Activated CD4-positive, alpha-beta T cell treated with anti-CD3 and anti-CD28 coated beads, Interleukin-2, amount 10 ng/mL, durations not matched to agents 7 days and 5 days (primary cell): Measurements from ENCODE around the gene JAGN1. TPM values are rescaled to one million over a fixed set of nuclear protein-coding genes. Genes with fewer than 3 reads are reported as not detected.
"Not testable (repeated sequence)": the region's sequence is repeated elsewhere in the genome, so short reads cannot be mapped to it uniquely, and the experiment has no call there.

Experiments
- CTCF ChIA-PET: fragments of 350-600 bp; sonication (Branson Sonifier 250); formaldehyde crosslinking; loops from one replicate; lab custom pipeline; 2021; ENCODE audit warnings: antibody characterized with exemption; lab: Charles Lee
- POLR2A ChIA-PET: fragments of 350-600 bp; sonication (Branson Sonifier 250); formaldehyde crosslinking; loops from one replicate; lab custom pipeline; 2021; ENCODE audit warnings: antibody characterized with exemption; lab: Charles Lee
- DNase-seq: peaks from one replicate; pipeline ENCODE4 v3.0.0-alpha.2; 2020
- H3K27ac Mint-ChIP-seq: one replicate; pipeline ENCODE4 v1.8.0; 2021; ENCODE audit warnings: mild to moderate bottlenecking, moderate library complexity, mixed read lengths
- H3K27me3 Mint-ChIP-seq: one replicate; pipeline ENCODE4 v1.8.0; 2021; ENCODE audit warnings: mixed read lengths
- H3K36me3 Mint-ChIP-seq: one replicate; pipeline ENCODE4 v1.8.0; 2021; ENCODE audit warnings: low read depth, mixed read lengths
- H3K4me1 Mint-ChIP-seq: one replicate; pipeline ENCODE4 v1.8.0; 2021; ENCODE audit warnings: mixed read lengths
- H3K4me3 Mint-ChIP-seq: one replicate; pipeline ENCODE4 v1.8.0; 2021; ENCODE audit warnings: mild to moderate bottlenecking, moderate library complexity, mixed read lengths
- H3K9me3 Mint-ChIP-seq: one replicate; pipeline ENCODE4 v1.8.0; 2021; ENCODE audit warnings: mixed read lengths
- total RNA-seq, 2 experiments: library from RNA; stranded (reverse); gene quantifications; one replicate each; pipeline ENCODE4 v1.2.3, GENCODE V29; 2021

The JAGN1 gene
- total RNA-seq, 2 experiments from 2014 or later: 29.6 to 30.6 TPM

- CTCF ChIA-PET, DNase-seq, H3K27ac Mint-ChIP-seq, H3K4me3 Mint-ChIP-seq, H3K36me3 Mint-ChIP-seq, H3K27me3 Mint-ChIP-seq, POLR2A ChIA-PET, H3K9me3 Mint-ChIP-seq, H3K4me1 Mint-ChIP-seq: not testable (repeated sequence)
These were observed 18.3 kb upstream of the JAGN1 start for GRCh38 chr3:9872067-9872466.

DNA sequence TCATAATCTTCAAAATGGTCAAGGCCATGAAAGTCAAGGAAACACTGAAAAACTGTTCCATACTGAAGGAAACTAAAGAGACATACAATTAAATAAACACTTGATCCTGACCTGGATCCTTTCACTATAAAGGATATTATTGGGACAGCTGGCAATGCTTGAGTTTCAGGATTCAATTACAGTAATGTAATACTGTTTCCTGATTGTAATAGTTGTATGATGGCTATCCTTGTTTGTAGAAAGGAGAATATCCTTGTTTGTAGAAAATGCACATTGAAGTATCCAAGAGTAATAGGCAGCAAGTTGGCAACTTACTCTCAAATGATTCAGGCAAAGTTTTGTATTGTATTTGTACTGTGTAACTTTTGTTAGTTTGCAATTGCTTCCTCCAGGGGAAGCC is 15.0 kb upstream of the JAGN1 start:
- Mint-ChIP-seq H3K27me3 (peaks cover 4% of the 10 kb centered on the region), H3K27ac (no peak overlapping the region), H3K4me1 (no peaks in the 10 kb centered on the region), H3K36me3 (no peaks in the 10 kb centered on the region), H3K4me3 (no peak overlapping the region), H3K9me3 (no peaks in the 10 kb centered on the region)
- DNase-seq: no peak
- ChIA-PET CTCF (interaction anchor here (1.2 kb wide), 1 partner anchor 27 kb away, joined by 3 read pairs; the partner anchor contains the start of gene IL17RE), POLR2A (no interaction called here)

GRCh38 chr3:9876255-9876654 is 14.2 kb upstream of the JAGN1 start:
- CTCF ChIA-PET, POLR2A ChIA-PET: not testable (repeated sequence)

GRCh38 chr3:9876991-9877390 is 13.4 kb upstream of the JAGN1 start:
- CTCF ChIA-PET: no interaction called here
- no peaks in the 10 kb centered on the region for H3K36me3 Mint-ChIP-seq
- no peak overlapping the region for H3K27ac Mint-ChIP-seq
- POLR2A ChIA-PET: no interaction called here
- peaks cover 4% of the 10 kb centered on the region for H3K27me3 Mint-ChIP-seq
- DNase-seq: no peak
- H3K9me3 Mint-ChIP-seq: no peaks in the 10 kb centered on the region
- no peaks in the 10 kb centered on the region for H3K4me1 Mint-ChIP-seq
- no peak overlapping the region for H3K4me3 Mint-ChIP-seq

More at GRCh38 chr3:9876255-9876654, 14.2 kb upstream of the JAGN1 start:
- not testable (repeated sequence) for H3K4me3 Mint-ChIP-seq, H3K27ac Mint-ChIP-seq, H3K36me3 Mint-ChIP-seq, H3K4me1 Mint-ChIP-seq, H3K9me3 Mint-ChIP-seq, H3K27me3 Mint-ChIP-seq, DNase-seq

DNA sequence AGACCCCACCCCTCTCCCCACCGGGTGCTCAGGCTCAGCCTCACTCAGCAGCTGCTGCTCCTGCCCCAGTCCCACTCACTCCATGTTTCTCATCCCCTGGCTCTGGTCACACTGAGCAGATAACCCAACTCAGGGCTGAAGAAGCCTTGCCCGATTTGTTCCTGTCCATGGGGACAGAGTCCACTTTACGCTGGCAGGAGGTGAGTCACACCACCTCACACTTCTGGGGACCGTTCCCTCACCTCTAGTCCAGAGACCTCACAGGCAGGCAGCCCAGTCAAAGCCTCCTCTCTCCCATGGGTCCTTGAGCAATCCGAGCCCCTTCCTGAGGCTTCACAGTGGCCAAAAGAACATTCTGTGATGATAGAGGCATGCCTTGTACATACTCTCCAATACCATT is 11.7 kb upstream of the JAGN1 start:
- H3K36me3 Mint-ChIP-seq: no peaks in the 10 kb centered on the region
- no peak overlapping the region for H3K4me3 Mint-ChIP-seq
- H3K27ac Mint-ChIP-seq: no peak overlapping the region
- ChIA-PET CTCF (interaction anchor here (0.7 to 0.8 kb wide), 2 partner anchors 12 to 23 kb away, joined by 3 read pairs; no protein-coding TSS in a partner anchor), POLR2A (no interaction called here)
- H3K4me1 Mint-ChIP-seq: no peaks in the 10 kb centered on the region
- DNase-seq: no peak
- no peaks in the 10 kb centered on the region for H3K9me3 Mint-ChIP-seq
- peaks cover 4% of the 10 kb centered on the region for H3K27me3 Mint-ChIP-seq

GRCh38 chr3:9879830-9880549 is 10.4 kb upstream of the JAGN1 start, which contains the start of gene CIDEC:
TSS of gene CIDEC (minus strand) at chr3:9880253. CDS start at chr3:9878486, 1,767 bp downstream.
- Mint-ChIP-seq H3K4me3 (no peak within 1 kb of the TSS), H3K36me3 (no peaks in the 10 kb centered on the region), H3K4me1 (no peaks in the 10 kb centered on the region), H3K9me3 (no peaks in the 10 kb centered on the region), H3K27me3 (peaks cover 6% of the 10 kb centered on the region), H3K27ac (no peak within 1 kb of the TSS)
- ChIA-PET CTCF (interaction anchor here (0.8 kb wide), 1 partner anchor 9 kb away, joined by 3 read pairs; no protein-coding TSS in a partner anchor), POLR2A (interaction anchor here (0.7 kb wide), 1 partner anchor 22 kb away, joined by 3 read pairs; no protein-coding TSS in a partner anchor)
- no peak for DNase-seq

DNA sequence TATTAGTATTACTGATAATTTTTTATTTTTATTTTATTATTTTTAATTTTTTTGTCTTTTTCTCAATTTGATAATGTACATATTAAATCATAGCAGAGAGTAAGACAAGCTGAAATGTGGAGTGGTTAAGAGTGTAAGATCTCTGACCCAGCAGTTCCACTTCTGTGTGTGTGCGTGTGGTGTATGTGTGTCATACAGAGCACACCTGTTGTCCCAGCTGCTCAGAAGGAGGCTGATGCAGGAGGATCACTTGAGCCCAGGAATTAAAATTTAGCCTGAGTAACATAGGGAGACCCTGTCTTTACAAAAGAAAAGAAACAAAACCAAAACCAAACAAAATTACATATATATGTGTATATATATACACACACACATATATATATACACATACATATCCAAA is 9.0 kb upstream of the JAGN1 start:
- H3K36me3 Mint-ChIP-seq: no peaks in the 10 kb centered on the region
- H3K4me1 Mint-ChIP-seq: no peaks in the 10 kb centered on the region
- H3K9me3 Mint-ChIP-seq: no peaks in the 10 kb centered on the region
- H3K27ac Mint-ChIP-seq: no peak overlapping the region
- no peak for DNase-seq
- H3K27me3 Mint-ChIP-seq: peaks cover 6% of the 10 kb centered on the region
- ChIA-PET POLR2A (no interaction called here), CTCF (no interaction called here)
- H3K4me3 Mint-ChIP-seq: no peak overlapping the region

- H3K27ac Mint-ChIP-seq: no peak overlapping the region
- H3K36me3 Mint-ChIP-seq: no peaks in the 10 kb centered on the region
- POLR2A ChIA-PET: no interaction called here
- H3K4me1 Mint-ChIP-seq: peaks cover under 1% of the 10 kb centered on the region
- no peak overlapping the region for H3K4me3 Mint-ChIP-seq
- no peaks in the 10 kb centered on the region for H3K9me3 Mint-ChIP-seq
- CTCF ChIA-PET: interaction anchor here (0.6 to 1.4 kb wide), 6 partner anchors 10 to 48 kb away, joined by 3 read pairs; partner anchors contain the start of gene IL17RE
- peaks cover 2% of the 10 kb centered on the region for H3K27me3 Mint-ChIP-seq
- no peak for DNase-seq
These were observed 6.5 kb upstream of the JAGN1 start for GRCh38 chr3:9883706-9884554.

DNA sequence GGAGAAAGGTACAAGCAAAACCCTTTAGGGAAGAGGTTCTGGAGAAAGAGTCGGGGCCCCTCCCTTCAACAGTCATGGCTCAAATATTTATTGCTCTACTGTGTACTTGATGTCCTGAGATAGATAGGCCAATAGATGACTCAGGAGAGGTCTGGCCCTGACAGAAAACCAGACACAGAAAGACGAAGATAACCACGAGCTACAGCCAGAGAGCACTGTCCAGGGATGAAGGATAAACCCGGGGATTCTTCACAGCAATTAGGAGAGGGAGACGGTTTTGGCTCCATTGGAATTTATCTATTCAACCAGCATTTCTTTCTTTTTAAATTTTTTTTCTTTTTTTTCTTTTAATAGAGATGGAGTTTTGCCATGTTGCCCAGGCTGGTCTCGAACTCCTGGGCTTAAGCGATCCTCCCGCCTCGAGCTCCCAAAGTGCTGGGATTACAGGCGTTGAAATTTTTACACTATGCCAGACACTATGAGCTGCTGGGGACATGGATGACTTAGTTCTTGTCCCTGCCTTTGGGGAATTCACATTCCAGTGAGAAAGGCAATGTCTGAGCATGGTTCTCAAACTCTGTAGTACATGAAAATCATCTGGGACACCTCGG is 5.8 kb upstream of the JAGN1 start:
- ChIA-PET CTCF (interaction anchor here (0.6 to 1.4 kb wide), 4 partner anchors 10 to 310 kb away, joined by 3 read pairs; no protein-coding TSS in a partner anchor), POLR2A (no interaction called here)
- DNase-seq: no peak
- Mint-ChIP-seq H3K9me3 (no peaks in the 10 kb centered on the region), H3K36me3 (no peaks in the 10 kb centered on the region), H3K27me3 (peaks cover 2% of the 10 kb centered on the region), H3K4me3 (no peak overlapping the region), H3K4me1 (peaks cover 7% of the 10 kb centered on the region), H3K27ac (no peak overlapping the region)

GRCh38 chr3:9886328-9886727 is 4.1 kb upstream of the JAGN1 start:
- H3K9me3 Mint-ChIP-seq: no peaks in the 10 kb centered on the region
- H3K36me3 Mint-ChIP-seq: peaks cover 5% of the 10 kb centered on the region
- ChIA-PET POLR2A (no interaction called here), CTCF (interaction anchor here (0.8 kb wide), 1 partner anchor 400 kb away, joined by 3 read pairs; no protein-coding TSS in a partner anchor)
- no peak overlapping the region for H3K27ac Mint-ChIP-seq
- H3K4me3 Mint-ChIP-seq: no peak overlapping the region
- no peak for DNase-seq
- H3K27me3 Mint-ChIP-seq: peaks cover 2% of the 10 kb centered on the region
- peaks cover 16% of the 10 kb centered on the region for H3K4me1 Mint-ChIP-seq

DNA sequence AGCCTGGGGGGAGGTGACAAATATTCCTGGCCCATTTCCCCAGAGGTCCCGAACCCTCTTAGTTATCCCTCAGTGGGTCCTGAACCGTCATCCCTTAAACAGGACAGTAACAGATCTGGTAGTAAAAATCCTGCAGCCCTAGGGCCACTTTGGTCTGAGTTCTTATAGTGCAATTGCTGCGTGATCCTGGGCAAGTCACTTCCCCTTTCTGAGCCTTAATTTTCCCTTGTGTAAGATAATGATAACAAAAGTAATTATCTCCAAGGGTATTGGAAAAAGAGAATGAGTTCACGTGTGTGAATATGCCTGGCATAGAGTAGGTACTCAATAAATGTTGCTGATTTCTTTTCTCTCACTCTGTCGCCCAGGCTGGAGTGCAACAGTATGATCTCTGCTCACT is 2.9 kb upstream of the JAGN1 start:
- ChIA-PET POLR2A (no interaction called here), CTCF (no interaction called here)
- Mint-ChIP-seq H3K4me3 (no peak overlapping the region), H3K27me3 (peaks cover 2% of the 10 kb centered on the region), H3K27ac (no peak overlapping the region), H3K4me1 (peaks cover 22% of the 10 kb centered on the region), H3K9me3 (no peaks in the 10 kb centered on the region), H3K36me3 (peaks cover 12% of the 10 kb centered on the region)
- no peak for DNase-seq

- peaks cover 21% of the 10 kb centered on the region for H3K36me3 Mint-ChIP-seq
- H3K4me1 Mint-ChIP-seq: peaks cover 30% of the 10 kb centered on the region
- H3K27me3 Mint-ChIP-seq: peaks cover 2% of the 10 kb centered on the region
- ChIA-PET CTCF (no interaction called here), POLR2A (no interaction called here)
- no peak for DNase-seq
- no peaks in the 10 kb centered on the region for H3K9me3 Mint-ChIP-seq
- H3K4me3 Mint-ChIP-seq: no peak overlapping the region
- no peak overlapping the region for H3K27ac Mint-ChIP-seq
These were observed 1.9 kb upstream of the JAGN1 start for GRCh38 chr3:9888540-9888939.
